NCI-H748 (cell line): ENCODE results near the gene ZEB1.
"Not testable (repeated sequence)": the region's sequence is repeated elsewhere in the genome, so short reads cannot be mapped to it uniquely, and the experiment has no call there.

Experiments used
- DNase-seq: peaks from one replicate; lab custom pipeline; 2025; ENCODE audit not compliant: unreplicated experiment; lab: John Stamatoyannopoulos, UW

The ZEB1 gene

DNA sequence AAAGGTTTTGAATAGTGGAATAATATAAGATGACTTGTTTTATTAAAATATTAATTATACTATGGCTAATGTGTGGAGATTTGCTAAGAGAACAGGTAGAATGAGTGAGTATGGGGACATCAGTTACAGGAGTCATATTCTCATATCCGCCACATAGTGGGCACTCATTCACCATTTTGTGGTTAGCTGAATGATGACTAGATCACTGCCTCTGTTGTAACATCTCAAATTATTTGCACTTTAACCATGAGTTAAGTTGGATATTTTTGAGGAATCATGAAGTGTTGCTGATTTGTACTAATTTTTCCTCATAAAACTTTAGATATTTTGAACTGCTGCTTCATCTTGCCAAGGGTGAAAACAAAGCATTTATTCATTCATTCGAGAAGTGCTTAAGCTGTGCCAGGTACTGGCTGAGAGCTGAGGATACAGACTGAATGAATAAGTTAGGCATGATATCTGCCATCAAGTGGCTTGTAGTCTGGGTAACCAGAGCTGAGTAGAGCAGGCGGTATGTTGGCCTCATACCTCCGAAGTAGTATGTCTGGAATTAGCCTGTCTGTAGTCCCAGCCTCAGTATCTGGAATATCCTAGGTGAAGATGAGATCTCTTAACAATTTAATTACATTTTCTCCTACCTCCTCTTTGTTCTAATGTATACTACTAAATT is 100.5 kb downstream of the ZEB1 start:
- no peak for DNase-seq

DNA sequence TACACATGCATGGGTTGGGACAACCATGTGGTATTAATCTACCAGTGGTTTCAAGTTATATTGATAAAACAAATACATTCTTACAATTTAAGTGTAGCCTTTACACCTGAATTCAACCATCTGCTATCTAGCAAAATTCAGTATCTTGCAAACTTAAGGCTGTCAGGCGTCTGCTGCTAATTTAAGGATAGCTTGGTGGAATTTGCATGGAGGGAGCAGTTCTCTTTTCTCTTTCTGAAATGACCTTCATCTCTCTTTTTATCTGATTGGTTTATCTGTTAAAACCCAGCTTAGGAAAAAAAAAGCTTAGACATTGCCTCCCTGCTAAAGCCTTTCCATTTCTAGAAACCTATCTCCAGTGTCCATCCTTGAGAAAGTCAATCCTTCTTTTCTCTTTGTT is 102.3 kb downstream of the ZEB1 start:
- DNase-seq = no peak

DNA sequence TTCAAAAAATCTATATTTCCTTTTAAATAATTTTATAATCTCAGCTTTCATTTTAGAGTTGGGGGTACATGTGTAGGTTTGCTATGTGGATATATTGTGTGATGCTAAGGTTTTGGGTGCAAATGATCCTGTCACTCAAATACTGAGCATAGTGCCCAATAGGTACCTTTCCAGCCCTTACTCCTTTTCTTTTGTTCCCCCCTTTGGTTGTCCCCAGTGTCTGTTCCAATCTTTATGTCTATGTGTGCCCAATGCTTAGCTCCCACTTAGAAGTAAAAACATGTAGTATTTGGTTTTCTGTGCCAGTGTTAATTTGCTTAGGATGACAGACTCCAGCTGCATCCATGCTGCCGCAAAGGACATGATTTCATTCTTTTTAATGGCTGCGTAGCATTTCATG is 103.6 kb downstream of the ZEB1 start:
- DNase-seq = no peak

DNA sequence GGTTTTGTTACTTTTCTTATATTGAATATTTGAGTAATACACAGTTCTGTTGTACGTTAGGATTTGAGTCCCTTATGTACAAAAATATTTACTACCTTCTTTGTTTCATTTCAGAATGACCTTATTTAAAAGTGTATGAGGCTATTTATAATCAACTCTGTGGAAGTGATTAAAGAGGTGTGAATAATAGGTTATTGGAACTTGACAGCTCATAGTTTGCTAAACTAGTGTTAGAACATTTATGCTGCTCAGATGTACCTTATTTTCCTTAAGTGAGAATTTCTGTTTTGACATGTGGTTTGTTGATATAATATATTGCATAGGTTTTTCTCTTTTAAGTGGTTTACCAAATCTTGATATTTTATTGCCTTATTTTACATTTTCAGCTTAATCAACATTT is 105.5 kb downstream of the ZEB1 start:
- DNase-seq = no peak

DNA sequence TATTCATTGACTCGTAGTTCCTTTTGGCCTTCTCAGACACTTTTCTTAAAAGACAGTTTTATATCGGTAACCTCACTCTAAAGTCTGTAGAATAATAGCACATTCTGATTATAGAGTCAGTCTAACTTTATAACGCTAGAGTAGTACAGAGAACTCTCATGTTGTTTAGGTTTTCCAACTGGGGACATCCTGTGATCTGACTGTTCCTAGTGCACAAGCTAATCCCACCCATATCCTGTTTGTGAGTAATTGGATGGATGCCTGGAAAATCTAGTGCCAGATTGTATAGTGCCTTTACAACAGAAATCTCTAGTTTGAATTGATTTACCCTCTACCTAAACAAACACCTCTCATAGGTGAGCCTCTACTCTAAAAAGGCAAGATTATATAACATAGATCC is 107.4 kb downstream of the ZEB1 start:
- DNase-seq = no peak

DNA sequence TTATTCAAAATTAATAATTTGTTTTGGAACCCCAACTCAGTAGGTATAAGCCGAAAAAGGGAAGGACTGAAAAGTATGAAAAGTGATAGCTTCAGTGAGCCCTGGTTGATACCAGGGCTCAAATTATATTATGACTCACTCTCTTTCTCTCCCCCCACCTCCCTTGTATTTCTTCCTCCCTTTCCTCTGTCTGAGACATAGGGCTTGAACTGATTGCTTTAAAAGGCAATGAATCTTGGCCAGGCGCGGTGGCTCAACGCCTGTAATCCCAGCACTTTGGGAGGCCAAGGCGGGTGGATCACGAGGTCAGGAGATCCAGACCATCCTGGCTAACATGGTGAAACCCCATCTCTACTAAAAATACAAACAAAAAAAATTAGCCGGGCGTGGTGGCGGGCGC is 108.3 kb downstream of the ZEB1 start:
- DNase-seq = not testable (repeated sequence)

DNA sequence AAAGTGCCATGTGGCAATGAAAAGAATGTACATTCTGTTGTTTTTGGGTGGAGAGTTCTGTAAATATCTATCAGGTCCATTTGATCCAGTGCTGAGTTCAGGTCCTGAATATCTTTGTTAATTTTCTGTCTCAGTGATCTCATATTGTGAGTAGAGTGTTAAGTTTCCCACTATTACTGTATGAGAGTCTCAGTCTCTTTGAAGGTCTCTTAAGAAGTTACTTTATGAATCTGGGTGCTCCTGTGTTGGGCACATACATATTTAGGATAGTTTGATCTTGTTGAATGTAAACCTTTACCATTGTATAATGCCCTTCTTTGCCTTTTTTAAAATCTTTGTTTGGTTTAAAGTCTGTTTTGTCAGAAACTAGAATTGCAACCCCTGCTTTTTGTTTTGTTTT is 109.5 kb downstream of the ZEB1 start:
- DNase-seq = not testable (repeated sequence)

DNA sequence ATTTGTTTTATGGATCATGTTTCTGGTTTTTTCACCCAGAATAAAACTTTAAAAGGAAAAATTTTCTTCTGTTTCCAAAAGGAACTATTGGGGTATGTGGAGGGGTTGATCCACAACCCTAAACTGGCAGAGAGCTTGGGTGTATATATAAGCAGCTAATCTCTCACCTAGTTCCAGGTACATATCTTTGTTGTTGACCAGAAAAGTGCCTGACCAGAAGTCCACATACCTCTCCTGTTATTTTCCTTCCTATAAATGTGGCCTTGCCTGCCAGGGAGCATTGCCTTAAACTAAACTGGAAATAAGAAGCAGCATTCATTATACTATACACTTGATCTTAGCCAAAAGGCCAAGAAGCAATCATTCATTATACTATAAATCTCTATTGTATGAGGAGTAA is 112.0 kb downstream of the ZEB1 start:
- no peak for DNase-seq

DNA sequence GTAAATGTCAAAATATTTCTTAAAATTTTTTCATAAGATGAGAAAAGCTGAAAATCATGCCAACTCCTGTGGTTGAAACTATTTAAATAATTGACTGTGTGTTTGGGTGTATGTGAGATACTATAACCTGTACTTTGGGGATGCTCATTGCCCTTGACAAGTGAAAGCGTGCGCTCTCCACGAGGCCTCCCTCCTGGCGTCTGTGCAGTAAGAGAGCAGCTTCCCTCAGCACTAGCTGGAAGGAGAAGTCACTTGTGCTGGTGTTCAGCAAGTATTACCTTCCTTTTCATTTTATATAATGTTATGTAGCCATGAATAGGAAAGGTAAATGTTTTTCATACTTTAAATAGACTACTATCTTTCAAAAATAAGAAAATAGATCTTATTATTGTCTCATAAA is 118.9 kb downstream of the ZEB1 start:
- no peak for DNase-seq

DNA sequence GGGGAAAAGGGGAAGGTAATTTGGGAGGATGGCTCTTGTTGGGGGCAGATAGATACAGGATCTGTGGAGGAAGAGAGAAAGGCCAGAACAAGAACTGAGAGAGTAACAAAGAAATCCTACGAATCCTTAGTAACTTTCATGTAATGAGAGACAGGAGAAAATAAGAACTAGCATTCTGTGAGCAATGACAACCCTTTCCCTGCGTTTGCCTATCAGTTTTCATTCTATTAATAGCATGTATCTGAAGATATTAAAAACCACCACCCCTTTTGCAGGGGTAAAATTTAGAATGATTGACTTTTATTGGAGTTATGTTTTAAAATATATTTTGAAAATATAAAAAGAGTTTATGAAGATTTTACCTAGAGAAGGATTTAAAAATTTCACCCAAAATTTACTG is 132.8 kb downstream of the ZEB1 start:
- no peak for DNase-seq

DNA sequence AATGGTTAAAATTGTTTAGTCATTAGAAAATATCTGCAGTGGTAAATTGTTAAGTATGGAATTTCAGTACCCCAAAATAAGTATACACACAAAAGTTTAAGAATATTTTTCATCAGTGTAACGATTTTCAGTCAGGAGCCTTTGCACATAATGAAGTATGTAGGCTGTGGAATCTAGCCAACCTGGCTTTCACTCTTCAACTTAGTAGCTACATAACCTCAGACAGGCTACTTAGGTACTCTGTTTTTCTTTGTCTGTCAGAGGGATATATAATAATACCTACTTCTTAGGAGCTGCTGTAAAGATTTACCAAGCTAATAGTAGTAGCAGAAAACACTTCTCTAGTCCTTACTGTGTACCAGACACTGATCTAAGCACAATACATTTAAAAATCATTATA is 137.5 kb downstream of the ZEB1 start:
- DNase-seq = no peak

DNA sequence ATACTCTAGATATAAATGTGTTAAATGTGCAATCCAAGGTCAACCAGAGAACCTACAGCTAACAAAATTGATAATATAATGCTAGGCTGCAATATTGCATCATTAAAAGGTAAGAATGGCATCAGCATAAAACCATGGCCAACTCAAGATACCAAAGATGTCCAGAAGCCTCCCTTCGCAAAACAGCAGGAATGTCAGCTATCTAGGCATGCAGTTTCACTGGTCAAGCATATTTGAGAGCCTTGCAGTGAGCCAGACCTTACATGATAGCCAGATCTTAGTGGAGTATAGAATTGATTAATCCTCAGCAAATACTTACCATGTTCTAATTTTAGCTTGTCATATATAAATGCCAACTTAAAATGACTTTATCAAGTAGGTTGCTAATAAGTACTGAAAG is 138.8 kb downstream of the ZEB1 start:
- DNase-seq = no peak

DNA sequence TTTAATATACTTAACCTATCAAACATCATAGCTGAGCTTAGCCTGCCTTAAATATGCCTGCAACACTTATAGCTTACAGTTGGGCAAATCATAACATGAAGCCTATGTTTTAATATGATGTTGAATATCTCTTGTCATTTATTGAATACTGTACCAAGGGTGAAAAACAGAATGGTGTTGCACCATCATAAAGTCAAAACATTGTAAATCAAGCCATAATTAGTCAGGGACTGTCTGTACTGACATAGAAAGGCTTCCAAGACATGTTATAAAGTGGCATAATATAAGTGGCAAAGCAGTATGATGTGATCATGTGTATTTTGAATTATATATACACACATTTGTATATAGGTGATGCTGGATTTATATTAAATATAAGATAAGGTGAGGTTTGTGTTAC is 140.0 kb downstream of the ZEB1 start:
- DNase-seq = no peak

DNA sequence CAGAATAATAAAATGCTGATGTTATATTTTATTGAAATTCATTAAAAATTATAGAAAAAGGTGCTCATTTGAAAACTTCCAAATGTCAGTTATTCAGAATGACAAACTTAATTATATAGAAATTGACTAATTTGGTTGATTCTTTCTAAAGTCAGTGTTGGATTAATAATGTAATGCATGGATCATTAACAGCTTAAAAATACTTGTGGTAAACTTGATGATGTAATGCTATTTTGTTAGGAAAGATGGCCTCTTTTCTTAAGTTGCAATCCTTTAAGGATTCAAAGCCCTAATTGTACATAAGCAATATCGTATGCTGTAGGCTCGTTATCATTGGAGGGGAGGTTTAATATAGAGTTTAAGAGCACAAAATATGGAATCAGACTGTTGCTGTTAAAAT is 141.2 kb downstream of the ZEB1 start:
- DNase-seq = no peak

DNA sequence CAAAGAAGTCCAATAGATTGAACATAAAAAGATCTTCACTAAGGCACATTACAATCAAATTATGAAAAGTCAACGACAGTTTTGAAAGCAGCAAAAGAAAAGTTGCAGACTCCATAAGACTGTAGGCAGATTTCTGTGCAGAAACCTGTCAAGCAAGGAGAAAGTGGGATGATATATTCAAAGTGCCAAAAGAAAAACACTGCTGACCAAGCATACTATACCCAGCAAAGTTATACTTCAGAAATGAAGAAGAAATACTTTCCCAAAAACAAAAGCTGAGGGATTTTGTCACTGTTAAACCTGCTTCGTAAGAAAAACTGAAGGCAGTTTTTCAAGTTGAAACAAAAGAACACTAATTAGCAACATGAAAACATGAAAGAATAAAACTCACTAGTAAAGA is 145.5 kb downstream of the ZEB1 start:
- DNase-seq = no peak

DNA sequence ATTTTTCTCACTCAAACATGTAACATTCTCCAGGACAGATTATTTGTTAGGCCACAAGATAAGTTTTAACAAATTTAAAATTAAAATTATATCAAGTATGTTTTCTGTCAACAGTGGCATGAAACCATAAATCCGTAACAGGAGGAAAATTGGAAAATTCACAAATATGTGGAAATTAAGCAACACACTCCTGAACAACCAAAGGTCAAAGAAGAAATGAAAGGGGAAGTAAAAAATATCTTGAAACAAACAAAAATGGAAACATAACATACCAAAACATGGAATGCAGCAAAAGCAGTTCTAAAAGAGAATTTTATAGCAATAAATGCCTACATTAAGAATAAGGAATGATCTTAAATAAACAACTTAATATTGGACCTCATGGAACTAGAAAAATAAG is 147.3 kb downstream of the ZEB1 start:
- no peak for DNase-seq

DNA sequence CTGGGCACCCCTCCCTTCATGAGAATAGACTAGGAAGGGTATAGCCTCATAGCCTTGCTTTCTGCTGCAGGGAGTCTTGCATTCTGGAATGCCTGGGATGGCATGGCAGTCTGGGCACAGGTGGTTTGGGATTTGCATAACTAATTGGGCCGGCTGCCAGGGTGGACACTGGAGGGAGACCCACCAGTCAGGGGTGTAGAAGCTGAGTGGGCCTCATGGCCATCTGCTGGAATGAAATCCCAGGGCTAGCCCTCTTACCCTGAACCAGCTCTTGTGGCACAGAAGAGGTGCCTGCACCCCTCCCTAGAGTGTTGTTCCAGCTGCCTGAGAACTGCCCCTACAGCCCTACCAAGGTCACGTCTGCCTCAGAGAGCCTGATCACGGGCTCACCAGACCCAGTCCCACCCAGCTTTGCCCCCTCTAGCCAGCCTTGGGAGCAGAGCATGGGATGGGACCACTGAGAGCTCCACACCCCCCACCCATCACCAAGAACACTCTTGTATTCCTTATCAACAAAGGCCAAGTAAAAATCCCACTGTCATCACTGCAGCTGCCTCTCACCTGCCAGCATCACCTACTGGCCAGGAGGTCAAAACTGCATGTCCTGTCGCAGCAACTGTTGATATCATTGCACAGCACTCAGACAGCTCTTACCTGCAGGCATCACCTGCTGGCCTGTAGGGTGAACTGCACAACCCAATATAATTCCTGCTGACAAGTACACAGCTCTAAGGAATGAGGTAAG is 148.9 kb downstream of the ZEB1 start:
- DNase-seq = peak; percentile 57

DNA sequence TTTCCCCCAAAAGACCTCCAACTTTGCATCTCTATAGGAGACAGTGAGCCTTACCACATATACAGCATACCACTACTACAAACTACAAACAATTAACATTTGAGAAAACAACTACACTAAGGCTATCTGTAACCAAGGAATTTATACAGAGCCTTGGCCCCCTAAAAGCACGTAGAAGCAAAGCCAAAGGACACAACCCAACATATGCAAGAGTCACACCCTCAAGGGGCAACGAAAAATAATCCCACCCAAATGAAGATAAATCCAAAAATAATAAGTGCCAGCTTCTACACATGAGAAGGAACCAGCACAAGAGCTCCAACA is 149.5 kb downstream of the ZEB1 start:
- no peak for DNase-seq

DNA sequence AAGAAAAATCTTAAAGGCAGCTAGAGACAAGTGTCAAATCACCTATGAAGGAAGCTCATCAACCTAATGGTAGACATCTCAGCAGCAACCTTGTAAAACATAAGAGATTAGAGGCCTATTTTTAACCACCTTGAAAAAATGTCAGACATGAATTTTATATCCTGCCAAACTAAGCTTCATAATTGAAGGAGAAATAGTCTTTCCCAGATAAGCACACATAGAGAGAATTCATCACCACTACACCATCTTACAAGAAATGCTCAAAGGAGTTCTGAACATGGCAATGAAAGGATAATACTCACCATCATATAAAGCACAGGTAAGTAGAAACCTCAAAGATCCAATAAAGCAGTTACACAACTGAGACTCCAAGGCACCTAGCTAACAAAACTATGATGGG is 156.5 kb downstream of the ZEB1 start:
- no peak for DNase-seq

DNA sequence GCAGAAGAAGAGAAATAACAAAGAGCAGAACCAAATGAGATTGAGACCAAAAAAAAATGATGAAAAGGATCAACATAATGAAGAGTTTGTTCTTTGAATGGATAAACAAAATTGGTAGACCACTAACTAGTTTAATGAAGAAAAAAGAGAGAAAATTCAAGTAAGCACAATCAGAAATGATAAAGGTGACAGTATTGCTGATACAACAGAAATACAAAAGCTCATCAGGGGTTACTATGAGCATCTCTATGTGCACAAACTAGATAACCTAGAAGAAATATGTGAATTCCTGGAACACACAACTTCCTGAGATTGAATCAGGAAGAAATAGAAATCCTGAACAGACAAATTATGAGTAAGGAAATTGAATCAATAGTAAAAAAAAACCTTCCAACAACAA is 157.1 kb downstream of the ZEB1 start:
- DNase-seq = no peak

DNA sequence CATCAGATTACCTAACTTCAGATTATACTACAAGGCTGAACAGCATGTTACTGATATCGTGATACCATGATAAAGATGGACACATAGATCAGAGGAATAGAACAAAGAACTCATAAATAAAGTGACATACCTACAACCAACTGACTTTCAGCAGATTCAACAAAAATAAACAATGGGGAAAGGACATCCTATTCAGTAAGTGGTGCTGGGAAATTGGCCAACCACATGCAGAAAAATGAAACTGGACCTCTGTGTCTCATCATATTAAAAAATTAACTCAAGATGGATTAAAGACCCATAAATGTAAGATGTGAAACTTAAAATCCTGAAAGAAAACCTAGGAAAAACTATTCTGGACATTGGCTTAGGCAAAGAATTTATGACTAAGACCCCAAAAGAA is 158.6 kb downstream of the ZEB1 start:
- no peak for DNase-seq

DNA sequence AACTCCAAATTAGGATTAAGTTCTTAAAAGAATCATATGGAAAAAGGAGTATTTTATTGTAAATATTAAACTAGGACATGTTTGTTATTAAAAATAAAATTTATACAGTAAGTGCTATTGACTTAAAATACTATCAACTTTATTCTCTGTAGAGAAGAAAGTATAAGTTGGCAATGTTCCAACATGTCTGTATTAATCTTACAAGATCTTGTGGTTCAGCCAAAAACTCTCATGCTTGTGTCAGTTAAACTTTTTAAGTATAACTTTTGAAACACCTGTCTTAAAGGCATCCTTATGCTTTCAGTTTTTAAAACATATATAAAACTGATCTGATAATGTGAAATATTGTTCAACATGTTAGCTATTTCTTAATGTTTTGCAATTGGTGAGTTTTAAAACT is 160.7 kb downstream of the ZEB1 start:
- no peak for DNase-seq

DNA sequence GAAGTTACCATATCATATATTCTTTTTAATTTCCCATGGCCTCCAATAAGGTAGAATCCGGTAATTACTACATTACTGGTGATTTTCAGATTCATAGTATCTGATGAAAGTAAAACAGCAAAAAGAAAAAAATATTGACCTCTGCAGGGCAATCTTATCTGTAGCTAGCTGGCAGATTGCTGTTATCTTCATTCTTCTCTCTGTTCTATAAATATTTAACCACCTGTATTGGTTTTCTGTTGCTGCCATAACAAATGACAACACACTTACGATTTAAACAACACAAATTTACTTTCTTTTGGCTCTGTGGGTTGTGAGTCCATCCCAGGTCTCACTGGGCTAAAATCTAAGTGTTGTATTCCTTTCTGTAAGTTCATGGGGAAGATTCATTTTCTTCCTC is 164.5 kb downstream of the ZEB1 start:
- no peak for DNase-seq
